Stimulated activated CD8-positive, alpha-beta memory T cell treated with anti-CD3 and anti-CD28 coated beads, Interleukin-7, amount 100 ng/mL, for 24 hours (primary cell): ENCODE data around the gene SPATA22.
"Not testable (repeated sequence)": the region's sequence is repeated elsewhere in the genome, so short reads cannot be mapped to it uniquely, and the experiment has no call there.

ENCODE experiments used
- DNase-seq: peaks from one replicate; pipeline ENCODE4 v3.0.0-alpha.2; 2020; ENCODE audit warnings: low read depth

The SPATA22 gene

GRCh38 chr17:3472137-3472536 is 518 bp upstream of the SPATA22 start:
- DNase-seq: no peak

- DNase-seq: no peak
These were observed 2.1 kb downstream of the SPATA22 start for GRCh38 chr17:3469529-3469928.

- DNase-seq: not testable (repeated sequence)
These were observed 5.3 kb downstream of the SPATA22 start for GRCh38 chr17:3466355-3466754.

- no peak for DNase-seq
These were observed 23.5 kb downstream of the SPATA22 start for GRCh38 chr17:3448059-3448665.

- no peak for DNase-seq
These were observed 24.0 kb downstream of the SPATA22 start for GRCh38 chr17:3447625-3448024.

GRCh38 chr17:3440451-3440850 is 31.2 kb downstream of the SPATA22 start:
- no peak for DNase-seq

DNA sequence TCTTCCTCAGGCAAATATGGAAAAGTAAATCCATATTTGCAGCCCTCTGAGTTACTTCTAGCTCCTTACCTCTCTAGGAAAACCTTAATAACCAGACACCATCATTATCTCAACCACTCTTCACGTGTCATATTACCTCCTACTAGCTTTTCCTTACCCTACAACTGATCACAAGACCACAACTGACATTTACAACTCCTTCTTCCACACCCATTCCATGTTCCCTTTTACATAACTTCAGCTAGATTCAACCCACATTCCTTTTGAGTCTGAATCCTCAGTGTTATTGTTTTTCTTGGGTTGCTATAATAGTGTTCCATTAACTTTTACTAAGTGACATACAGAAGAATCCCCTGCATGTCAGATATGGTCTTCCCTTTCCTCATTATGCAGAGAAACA is 33.3 kb downstream of the SPATA22 start:
- no peak for DNase-seq

DNA sequence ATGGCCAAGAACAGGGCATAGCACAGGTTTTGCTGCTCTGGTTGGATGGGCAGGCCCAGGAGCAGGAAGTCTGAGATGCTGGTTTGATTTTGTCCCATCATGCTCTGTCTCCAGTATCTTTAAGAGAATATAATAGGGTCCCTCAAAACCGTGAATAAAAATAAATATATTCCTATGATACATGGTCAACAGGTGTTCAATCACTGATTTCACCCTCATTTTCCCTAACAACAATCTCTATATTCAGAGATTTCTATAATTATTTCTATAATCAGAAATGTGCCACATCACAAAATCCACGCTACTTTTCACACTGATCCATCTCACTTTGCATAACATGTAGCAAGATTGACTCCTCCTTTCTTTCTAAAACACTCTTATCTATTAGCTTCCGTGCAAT is 37.9 kb downstream of the SPATA22 start, which contains the start of gene OR1E2:
Gene OR1E2 (minus strand): TSS at position 101 of the 400 bp plus-strand sequence. CDS start 0 bp downstream, at position 101.
- no peak for DNase-seq

- DNase-seq: not testable (repeated sequence)
These were observed 38.4 kb downstream of the SPATA22 start for GRCh38 chr17:3433215-3433614.

DNA sequence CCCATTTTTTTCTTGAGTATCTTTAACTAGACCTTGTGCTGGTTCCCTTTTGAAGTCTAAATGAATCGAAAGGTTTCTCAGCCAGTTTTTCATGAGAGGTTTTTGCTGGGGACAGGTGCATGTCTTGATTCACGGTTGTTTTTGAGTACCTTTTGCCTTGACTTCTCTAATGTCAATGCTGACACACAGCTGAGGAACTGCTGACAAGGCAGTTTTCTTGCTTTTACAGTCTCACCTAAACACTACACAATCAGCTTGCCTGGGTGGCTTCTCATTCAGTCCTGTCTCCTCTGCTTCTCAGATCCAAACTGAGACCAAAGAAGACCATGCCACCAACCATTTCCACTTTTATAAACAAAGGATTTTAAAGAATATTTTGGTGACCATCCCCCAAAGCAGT is 53.4 kb downstream of the SPATA22 start:
- DNase-seq: no peak

GRCh38 chr17:3415610-3416009 is 56.0 kb downstream of the SPATA22 start:
- DNase-seq: no peak

DNA sequence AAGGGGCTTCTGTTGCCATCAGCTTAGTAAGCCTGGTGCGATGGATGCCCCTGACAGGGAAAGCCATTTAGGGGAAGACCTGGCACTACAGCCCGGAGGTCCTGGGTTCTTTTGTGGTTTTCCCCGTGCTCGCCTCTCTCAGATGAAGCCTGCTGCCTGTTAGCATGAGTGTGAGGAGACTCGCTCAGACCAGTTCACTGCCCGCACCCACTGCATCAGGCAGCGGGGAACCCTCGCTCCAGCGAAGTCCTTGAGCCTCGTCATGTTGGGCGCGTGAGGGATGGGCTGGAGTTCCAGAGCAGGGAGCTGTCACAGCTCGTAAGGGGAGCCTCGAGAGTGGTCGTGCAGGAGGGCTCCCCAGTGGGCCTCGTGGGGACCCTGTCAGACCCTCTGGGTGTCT is 59.4 kb downstream of the SPATA22 start:
- not testable (repeated sequence) for DNase-seq

- DNase-seq: no peak
These were observed 60.5 kb downstream of the SPATA22 start, which contains the start of gene OR3A3 for GRCh38 chr17:3411070-3411469. OR3A3 (plus strand) TSS chr17:3411370.

DNA sequence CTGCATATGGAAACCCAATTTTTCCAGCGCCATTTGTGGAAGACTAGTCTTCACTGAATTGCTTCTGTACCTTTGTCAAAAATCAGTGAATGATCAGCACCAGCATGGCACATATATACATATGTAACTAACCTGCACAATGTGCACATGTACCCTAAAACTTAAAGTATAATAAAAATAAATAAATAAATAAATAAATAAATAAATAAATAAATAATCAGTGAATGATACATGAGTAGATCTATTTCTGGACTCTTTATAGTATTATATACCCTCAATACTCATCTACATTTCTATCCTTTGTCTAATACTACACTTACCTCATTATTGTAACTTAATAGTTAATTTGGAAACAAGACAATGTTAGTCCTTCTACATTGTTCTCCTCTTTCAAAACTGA is 67.8 kb downstream of the SPATA22 start:
- not testable (repeated sequence) for DNase-seq

DNA sequence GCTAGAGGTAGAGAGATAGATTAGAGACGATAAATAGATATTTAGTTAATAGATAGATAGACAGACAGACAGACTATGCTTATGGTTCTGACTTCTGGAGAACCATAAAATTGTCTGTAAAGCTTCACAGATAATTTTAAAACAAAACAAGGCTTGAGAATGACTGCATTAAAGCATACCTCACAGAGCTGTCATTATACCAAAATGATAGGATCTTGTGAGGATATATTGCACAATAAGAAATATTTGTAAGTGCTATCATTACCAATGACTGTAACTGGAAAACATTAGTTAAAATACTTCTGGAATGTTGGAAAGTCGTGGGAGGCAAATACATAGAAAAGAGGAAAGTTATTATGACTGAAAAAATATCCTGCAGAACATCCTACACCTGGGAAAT is 69.8 kb downstream of the SPATA22 start:
- DNase-seq: no peak

DNA sequence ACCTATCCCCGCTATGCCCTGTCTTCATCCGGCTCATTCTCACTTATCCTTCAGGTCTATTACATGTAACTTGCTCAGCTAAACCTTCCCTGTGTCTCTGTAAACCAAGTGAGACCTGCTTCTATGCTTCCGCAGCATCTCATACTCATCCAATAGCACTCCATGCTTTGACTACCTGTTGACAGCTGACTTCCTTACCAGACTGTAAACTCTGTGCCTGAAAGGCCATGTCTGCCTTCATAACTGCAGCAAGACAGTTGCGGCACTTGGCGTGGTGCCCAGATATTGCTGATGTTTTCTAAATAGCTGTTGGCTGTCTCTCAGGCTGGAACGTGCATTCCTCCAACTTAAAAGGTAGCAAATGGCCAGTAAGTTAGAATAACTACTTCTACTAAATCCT is 71.6 kb downstream of the SPATA22 start:
- DNase-seq: no peak

- DNase-seq: no peak
These were observed 73.3 kb downstream of the SPATA22 start, which contains the start of gene OR1E1 for GRCh38 chr17:3398310-3398709. OR1E1 (minus strand) TSS chr17:3398410; CDS start chr17:3398410, 0 bp downstream.

- DNase-seq: not testable (repeated sequence)
These were observed 73.8 kb downstream of the SPATA22 start for GRCh38 chr17:3397801-3398200.
